K562 (cell line): Measurements from ENCODE around the gene TRIM24. TPM values are rescaled to one million over a fixed set of nuclear protein-coding genes. Genes with fewer than 3 reads are reported as not detected.
A peak's percentile ranks its signal among the peaks of the same experiment; 100 is the strongest.

Experiments
- BRD9 ChIP-seq: fragments of 450-650 bp; IDR thresholded peaks from 2 replicates; pipeline ENCODE4 v1.6.1; 2018; ENCODE audit warnings: low read depth; ENCODE audit not compliant: partially characterized antibody
- E2F8 ChIP-seq: fragments of 450-650 bp; IDR thresholded peaks from 2 replicates; pipeline ENCODE4 v1.7.1; 2018; ENCODE audit warnings: mild to moderate bottlenecking, low read depth; ENCODE audit not compliant: partially characterized antibody
- ETV5 ChIP-seq: sonication (generic); formaldehyde crosslinking; IDR thresholded peaks from 2 replicates; pipeline ENCODE4 v1.4.0; 2020; ENCODE audit warnings: low read depth, mild to moderate bottlenecking, missing genetic modification reagents
- FOS ChIP-seq: IDR thresholded peaks from 3 replicates; pipeline ENCODE4 v1.6.1; 2011; ENCODE audit not compliant: insufficient read length; ENCODE audit errors: extremely low read depth
- GATAD2A ChIP-seq: fragments of 450-650 bp; IDR thresholded peaks from 2 replicates; pipeline ENCODE4 v1.6.1; 2017
- KDM5B ChIP-seq: fragments of 200-600 bp; sonication (generic); IDR thresholded peaks from 2 replicates; pipeline ENCODE4 v1.6.1; 2012; ENCODE audit warnings: low read depth, mild to moderate bottlenecking, moderate library complexity, low read length, control low read depth, inconsistent platforms; ENCODE audit not compliant: insufficient replicate concordance
- MAX ChIP-seq: sonication (generic); formaldehyde crosslinking; IDR thresholded peaks from 2 replicates; pipeline ENCODE4 v1.9.0; 2022; ENCODE audit warnings: mild to moderate bottlenecking, missing genetic modification reagents
- MEF2D ChIP-seq: conservative IDR thresholded peaks from 2 replicates; pipeline ENCODE4 v1.6.1; 2016; ENCODE audit warnings: low read depth, missing genetic modification characterization, missing compliant biosample characterization
- MIER1 ChIP-seq: fragments of 450-650 bp; IDR thresholded peaks from 2 replicates; pipeline ENCODE4 v1.6.1; 2016; ENCODE audit warnings: antibody characterized with exemption, mild to moderate bottlenecking, low read depth
- SFPQ ChIP-seq: fragments of 200-400 bp; formaldehyde crosslinking; IDR thresholded peaks from 2 replicates; pipeline ENCODE4 v1.6.1; 2017; ENCODE audit warnings: mild to moderate bottlenecking, low read depth, low read length, moderate library complexity
- SMAD4 ChIP-seq: fragments of 250-450 bp; sonication (Bioruptor Pico); conservative IDR thresholded peaks from 2 replicates; pipeline ENCODE4 v1.8.0; 2021; ENCODE audit warnings: inconsistent platforms, mild to moderate bottlenecking, moderate library complexity
- SRSF1 ChIP-seq: fragments of 200-400 bp; formaldehyde crosslinking; IDR thresholded peaks from 2 replicates; pipeline ENCODE4 v1.6.1; 2017; ENCODE audit warnings: mild to moderate bottlenecking, low read depth, low read length, moderate library complexity
- UBTF ChIP-seq, 2 experiments: IDR thresholded peaks; 2 replicates each; pipeline ENCODE4 v1.6.1; 2012; ENCODE audit warnings: improper control_type of control experiment in 2 of 2, low read depth in 2 of 2, low read length in 2 of 2, borderline replicate concordance in 1 of 2
- VEZF1 ChIP-seq: fragments of 200-800 bp; sonication (Bioruptor generic); IDR thresholded peaks from 2 replicates; pipeline ENCODE4 v1.6.1; 2017; ENCODE audit warnings: missing genetic modification characterization, missing compliant biosample characterization
- ZNF184 ChIP-seq: sonication (generic); formaldehyde crosslinking; IDR thresholded peaks from 2 replicates; pipeline ENCODE4 v1.5.0; 2020; ENCODE audit warnings: missing genetic modification reagents
- ZNF197 ChIP-seq: fragments of 200-800 bp; sonication (Bioruptor generic); IDR thresholded peaks from 2 replicates; pipeline ENCODE4 v1.6.1; 2016; ENCODE audit warnings: low read depth, missing genetic modification characterization, missing compliant biosample characterization
- ZZZ3 ChIP-seq: fragments of 450-650 bp; IDR thresholded peaks from 2 replicates; pipeline ENCODE4 v1.6.1; 2016; ENCODE audit warnings: antibody characterized with exemption, mild to moderate bottlenecking, moderate library complexity
- polyA plus RNA-seq, 8 experiments: library from polyadenylated mRNA; depleted of rRNA in 4 of 8; stranded (reverse) in 5 of 8; unstranded in 3 of 8; fragments of >200 nt; fragmentation: Nextera tagmentation in 2 of 8; fragmentation: Illumina TruSeq in 1 of 8; extraction: Ambion mirVana in 2 of 8; extraction: Trizol in 1 of 8; gene quantifications; 2 replicates each; pipeline versions ENCODE4 v1.2.1 to v1.2.3, GENCODE V29; 2011 to 2014; ENCODE audit warnings: inconsistent platforms in 1 of 8, missing spikeins in 1 of 8
- total RNA-seq, 7 experiments: library from RNA; depleted of rRNA in 6 of 7; stranded (reverse); fragments of >200 nt in 6 of 7; fragmentation: Illumina TruSeq in 2 of 7; extraction: Trizol in 2 of 7; gene quantifications; 2 replicates each; pipeline versions ENCODE4 v1.2.1 to v1.2.3, GENCODE V29; 2011 to 2021; ENCODE audit warnings: low replicate concordance in 1 of 7

The TRIM24 gene
- total and polyA plus RNA-seq, 9 of the 15 experiments (the other 6 are each of a cell fraction or from before 2014, with no cell fraction given), result 13.4 to 74.0 (median 41.7) TPM

DNA sequence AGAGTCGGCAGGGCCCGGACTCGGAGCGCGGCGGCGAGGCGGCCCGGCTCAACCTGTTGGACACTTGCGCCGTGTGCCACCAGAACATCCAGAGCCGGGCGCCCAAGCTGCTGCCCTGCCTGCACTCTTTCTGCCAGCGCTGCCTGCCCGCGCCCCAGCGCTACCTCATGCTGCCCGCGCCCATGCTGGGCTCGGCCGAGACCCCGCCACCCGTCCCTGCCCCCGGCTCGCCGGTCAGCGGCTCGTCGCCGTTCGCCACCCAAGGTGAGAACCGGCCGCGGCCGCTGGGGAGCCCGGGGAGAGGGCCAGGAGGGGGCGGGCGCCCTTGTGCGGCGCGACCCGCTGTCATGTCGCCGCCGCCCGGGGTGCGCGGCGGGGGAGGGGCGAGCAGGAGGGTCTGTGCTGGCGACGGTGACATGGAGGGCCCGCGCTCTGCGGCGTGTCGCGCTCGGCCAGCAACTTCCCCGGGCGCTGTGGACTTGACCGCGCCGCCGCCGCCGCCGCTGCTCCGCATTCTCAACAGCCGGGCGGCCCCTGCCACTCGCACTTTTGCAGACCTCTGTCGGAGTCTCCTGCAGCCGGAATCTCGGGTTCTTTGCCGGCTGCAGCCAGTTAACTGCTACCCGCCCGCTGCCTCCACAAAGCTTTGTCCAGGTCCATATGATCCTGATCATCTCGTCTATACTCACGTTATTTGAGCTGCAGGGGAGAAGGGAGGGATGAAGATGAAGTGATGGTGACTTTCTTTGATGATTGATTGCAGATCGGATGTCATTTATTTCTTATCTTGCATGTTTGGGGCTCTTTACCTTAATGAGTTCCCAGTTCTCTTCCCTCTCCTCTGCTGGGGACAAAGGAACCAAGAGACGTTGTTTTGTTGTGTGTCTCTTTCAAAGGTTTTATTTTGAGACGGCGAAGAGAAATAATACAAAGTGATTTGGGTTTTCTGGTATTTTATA, 869 bp downstream of the TRIM24 start (continued):
- TF ChIP-seq SFPQ, result no peak
- TF ChIP-seq MEF2D (tag), result no peak
- TF ChIP-seq SRSF1, result no peak
- peak; percentile 52 for TF ChIP-seq MAX (CRISPR knock-in tag)
- TF ChIP-seq BRD9, result peak; percentile 75
- TF ChIP-seq FOS, result no peak
- peak; percentile 66 for TF ChIP-seq GATAD2A
- no peak for TF ChIP-seq ZNF184 (CRISPR knock-in tag)
- no peak for TF ChIP-seq ZNF197
- TF ChIP-seq E2F8, result no peak
- peak; percentile 17 to 74; a peak in 2 of 4 replicates for TF ChIP-seq UBTF (IDR thresholded peaks at IDR 0.05; ENCODE audit: borderline replicate concordance in 1 of 2, low read depth in 2 of 2, low read length in 2 of 2)
- peak; percentile 34 for TF ChIP-seq KDM5B
- TF ChIP-seq VEZF1 (CRISPR knock-in tag), result no peak
- peak; percentile 34; the same call in 1 of the 2 replicates for TF ChIP-seq MIER1
- TF ChIP-seq ZZZ3, result no peak
- no peak for TF ChIP-seq ETV5 (CRISPR knock-in tag)
- TF ChIP-seq SMAD4 (CRISPR knock-in tag), result peak; percentile 77
